BLaER1 treated with 17β-estradiol and CSF1 and Interleukin-3, amounts not matched to agents 10 nM and 100 nM (cell line): Measurements from ENCODE around the gene DAZL.

Experiments
- H3K27ac ChIP-seq, 11 experiments: shearing (Covaris generic); formaldehyde crosslinking; 2 replicates each; pipeline ENCODE4 v1.8.1; 2022
- H3K27me3 ChIP-seq, 11 experiments: shearing (Covaris generic); formaldehyde crosslinking; 2 replicates each; pipeline ENCODE4 v1.8.1; 2022
- H3K36me3 ChIP-seq, 11 experiments: shearing (Covaris generic); formaldehyde crosslinking; 2 replicates each; pipeline ENCODE4 v1.8.1; 2022
- H3K4me1 ChIP-seq, 10 experiments: shearing (Covaris generic); formaldehyde crosslinking; 2 replicates each; pipeline ENCODE4 v1.8.1; 2022
- H3K4me2 ChIP-seq, 11 experiments: shearing (Covaris generic); formaldehyde crosslinking; 2 replicates each; pipeline ENCODE4 v1.8.1; 2022
- H3K4me3 ChIP-seq, 10 experiments: shearing (Covaris generic); formaldehyde crosslinking; 2 replicates each; pipeline ENCODE4 v1.8.1; 2022
- H3K9ac ChIP-seq, 11 experiments: shearing (Covaris generic); formaldehyde crosslinking; 2 replicates each; pipeline ENCODE4 v1.8.1; 2022
- H3K9me3 ChIP-seq, 11 experiments: shearing (Covaris generic); formaldehyde crosslinking; replicated peaks in 1 of 11; 2 replicates each; pipeline ENCODE4 v1.8.1; 2022
- H4K20me1 ChIP-seq, 11 experiments: shearing (Covaris generic); formaldehyde crosslinking; 2 replicates each; pipeline ENCODE4 v1.8.1; 2022
- Cebpa-rat ChIP-seq, 11 experiments: shearing (Covaris generic); IDR thresholded peaks; 2 replicates each; pipeline ENCODE4 v1.8.1; 2022

Gene DAZL

DNA sequence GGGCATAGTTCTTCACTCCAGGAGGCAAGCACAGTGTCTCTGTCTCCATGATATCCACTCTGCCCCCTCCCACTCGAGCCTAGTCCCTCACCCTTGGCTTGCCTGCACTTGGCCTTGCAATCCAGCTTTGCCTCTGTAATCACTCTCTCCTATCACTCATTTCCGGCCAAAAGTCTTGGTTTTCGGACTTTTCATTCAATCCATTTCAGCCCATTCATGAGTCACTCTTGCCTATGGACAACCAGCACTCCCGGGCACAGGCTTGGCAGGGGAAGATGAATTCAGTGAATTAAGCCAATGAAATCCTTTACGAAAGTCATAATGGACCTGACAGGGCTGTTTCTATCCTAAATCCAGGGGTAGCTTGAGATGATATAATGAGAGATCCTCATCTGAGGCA lies 21.7 kb downstream of the DAZL start:
- H3K4me3 ChIP-seq, result no peak overlapping the region
- no peaks in the 10 kb centered on the region for H3K36me3 ChIP-seq
- H3K27ac ChIP-seq, result no peak overlapping the region
- no peak overlapping the region for H3K4me2 ChIP-seq
- no peaks in the 10 kb centered on the region for H3K27me3 ChIP-seq
- no peaks in the 10 kb centered on the region for H4K20me1 ChIP-seq
- H3K4me1 ChIP-seq, result no peaks in the 10 kb centered on the region
- H3K9me3 ChIP-seq, result 0 out of 22 replicates have a peak, but pooled peaks cover 0 to 4% (median 0%) of the 10 kb centered on the region in 11 experiments
- no peak for TF ChIP-seq Cebpa-rat (IDR thresholded peaks at IDR 0.05)
- no peak overlapping the region for H3K9ac ChIP-seq

DNA sequence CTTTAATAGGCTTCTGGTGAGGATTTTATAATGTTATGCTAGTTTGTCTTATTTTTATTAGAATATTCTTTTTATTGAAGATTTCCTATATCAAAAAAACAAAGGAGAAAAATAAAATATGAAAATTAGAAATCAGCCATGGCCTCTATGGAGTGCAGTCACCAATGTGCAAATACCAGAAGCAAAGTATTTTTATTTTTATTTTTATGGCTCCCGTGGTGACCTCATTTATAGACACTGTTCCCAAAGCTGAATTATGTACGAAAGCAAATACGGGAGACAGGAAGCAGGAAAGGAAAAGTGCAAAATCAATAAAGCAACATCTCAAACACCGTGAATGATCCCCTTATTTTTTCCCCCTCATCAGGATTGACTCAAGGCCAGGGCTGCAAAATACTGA lies 35.1 kb downstream of the DAZL start:
- H4K20me1 ChIP-seq, result no peaks in the 10 kb centered on the region
- no peaks in the 10 kb centered on the region for H3K36me3 ChIP-seq
- no peak overlapping the region for H3K4me3 ChIP-seq
- no peaks in the 10 kb centered on the region for H3K4me1 ChIP-seq
- H3K4me2 ChIP-seq, result no peak overlapping the region
- H3K27me3 ChIP-seq, result no peaks in the 10 kb centered on the region
- TF ChIP-seq Cebpa-rat (IDR thresholded peaks at IDR 0.05), result no peak
- no peak overlapping the region for H3K27ac ChIP-seq
- no peak overlapping the region for H3K9ac ChIP-seq
- peaks cover 0 to 12% (median 3%) of the 10 kb centered on the region in 11 experiments; a peak in 8 of 22 replicates for H3K9me3 ChIP-seq

DNA sequence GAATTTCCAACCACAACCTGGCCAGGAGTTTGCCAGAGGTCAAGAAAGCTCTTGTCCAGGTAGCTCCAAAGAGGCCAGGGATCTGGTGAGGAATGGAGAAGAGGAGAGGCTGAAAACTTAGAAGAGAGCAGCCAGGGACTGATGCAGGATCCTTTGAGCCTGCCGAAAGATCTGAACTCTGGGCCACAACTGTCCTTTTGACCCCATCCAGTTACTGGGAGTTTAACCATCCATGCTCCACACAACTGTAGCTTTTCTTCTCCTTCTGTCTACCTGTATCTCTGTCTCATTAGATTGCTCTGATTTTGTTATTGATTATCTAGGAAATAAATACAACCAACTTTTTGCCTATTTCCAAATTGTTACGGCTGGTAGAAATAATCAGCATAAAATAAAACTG lies 36.7 kb downstream of the DAZL start:
- no peak overlapping the region for H3K27ac ChIP-seq
- no peaks in the 10 kb centered on the region for H3K36me3 ChIP-seq
- H3K9me3 ChIP-seq, result peaks cover under 1 to 14% (median 4%) of the 10 kb centered on the region in 11 experiments; a peak in 16 of 22 replicates

DNA sequence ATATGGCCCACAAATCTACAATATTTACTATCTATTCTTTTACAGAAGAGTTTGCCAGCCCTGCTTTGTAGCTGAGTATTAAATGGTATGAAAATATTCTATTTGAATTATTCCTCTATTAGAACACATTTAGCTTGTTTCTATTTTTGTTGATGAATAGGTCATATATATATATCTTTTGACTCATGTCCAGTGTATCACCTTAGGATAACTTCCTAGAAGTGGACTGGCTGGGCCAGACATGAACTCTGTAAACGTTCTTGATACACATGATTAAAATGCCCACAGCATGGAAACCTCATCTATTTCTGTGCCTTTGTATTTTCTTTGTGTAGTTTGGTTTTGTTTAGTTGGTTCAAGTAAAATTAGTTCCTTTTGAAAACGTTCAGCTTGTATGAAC lies 37.1 kb downstream of the DAZL start:
- no peaks in the 10 kb centered on the region for H3K4me1 ChIP-seq
- H4K20me1 ChIP-seq, result no peaks in the 10 kb centered on the region
- H3K9me3 ChIP-seq, result peaks cover 5 to 18% (median 8%) of the 10 kb centered on the region in 11 experiments; a peak in 19 of 22 replicates
- no peak for TF ChIP-seq Cebpa-rat (IDR thresholded peaks at IDR 0.05)
- no peak overlapping the region for H3K4me3 ChIP-seq
- H3K4me2 ChIP-seq, result no peak overlapping the region
- no peak overlapping the region for H3K27ac ChIP-seq
- no peaks in the 10 kb centered on the region for H3K27me3 ChIP-seq
- H3K36me3 ChIP-seq, result no peaks in the 10 kb centered on the region
- no peak overlapping the region for H3K9ac ChIP-seq

More for the DNA sequence above, 36.7 kb downstream of the DAZL start:
- no peak overlapping the region for H3K4me2 ChIP-seq
- H3K27me3 ChIP-seq, result no peaks in the 10 kb centered on the region
- TF ChIP-seq Cebpa-rat (IDR thresholded peaks at IDR 0.05), result no peak
- H3K4me3 ChIP-seq, result no peak overlapping the region
- no peaks in the 10 kb centered on the region for H4K20me1 ChIP-seq
- H3K4me1 ChIP-seq, result no peaks in the 10 kb centered on the region
- no peak overlapping the region for H3K9ac ChIP-seq

- no peak for TF ChIP-seq Cebpa-rat (IDR thresholded peaks at IDR 0.05)
Observed at GRCh38 chr3:16559653-16560365, 45.4 kb downstream of the DAZL start.

GRCh38 chr3:16554126-16554525 lies 51.1 kb downstream of the DAZL start:
- no peak overlapping the region for H3K4me2 ChIP-seq
- no peaks in the 10 kb centered on the region for H3K36me3 ChIP-seq
- H3K4me3 ChIP-seq, result no peak overlapping the region
- no peaks in the 10 kb centered on the region for H3K9me3 ChIP-seq
- no peak overlapping the region for H3K27ac ChIP-seq
- no peaks in the 10 kb centered on the region for H3K27me3 ChIP-seq
- TF ChIP-seq Cebpa-rat (IDR thresholded peaks at IDR 0.05), result no peak
- H3K9ac ChIP-seq, result no peak overlapping the region
- no peaks in the 10 kb centered on the region for H4K20me1 ChIP-seq
- peaks cover 0 to 5% (median 0%) of the 10 kb centered on the region in 10 experiments; a peak in 4 of 20 replicates for H3K4me1 ChIP-seq

More at GRCh38 chr3:16559653-16560365, 45.4 kb downstream of the DAZL start:
- H3K9ac ChIP-seq, result no peak overlapping the region
- H3K4me2 ChIP-seq, result no peak overlapping the region
- no peak overlapping the region for H3K27ac ChIP-seq
- H4K20me1 ChIP-seq, result no peaks in the 10 kb centered on the region
- H3K4me1 ChIP-seq, result peaks cover 0 to 4% (median 0%) of the 10 kb centered on the region in 10 experiments; a peak in 3 of 20 replicates
- no peak overlapping the region for H3K4me3 ChIP-seq
- H3K27me3 ChIP-seq, result no peaks in the 10 kb centered on the region
- no peaks in the 10 kb centered on the region for H3K36me3 ChIP-seq
- peaks cover 4 to 14% (median 10%) of the 10 kb centered on the region in 11 experiments; a peak in 18 of 22 replicates for H3K9me3 ChIP-seq

- TF ChIP-seq Cebpa-rat (IDR thresholded peaks at IDR 0.05), result no peak
- H3K36me3 ChIP-seq, result no peaks in the 10 kb centered on the region
Observed at GRCh38 chr3:16552757-16553156, 52.5 kb downstream of the DAZL start.

GRCh38 chr3:16551342-16551976 lies 53.8 kb downstream of the DAZL start:
- Histone ChIP-seq H3K4me2 (no peak overlapping the region), H3K9me3 (no peaks in the 10 kb centered on the region), H3K27ac (peak overlapping the region in 4 of 11 experiments; percentile 26 to 59 (median 40); a peak in 6 of 22 replicates), H3K36me3 (no peaks in the 10 kb centered on the region), H3K4me1 (peaks cover 0 to 5% (median 0%) of the 10 kb centered on the region in 10 experiments; a peak in 4 of 20 replicates), H3K9ac (peak overlapping the region in 1 of 11 experiments; percentile 32; a peak in 1 of 22 replicates), H4K20me1 (no peaks in the 10 kb centered on the region), H3K27me3 (no peaks in the 10 kb centered on the region), H3K4me3 (no peak overlapping the region)
- TF ChIP-seq Cebpa-rat (IDR thresholded peaks at IDR 0.05), result no peak

More at GRCh38 chr3:16552757-16553156, 52.5 kb downstream of the DAZL start:
- Histone ChIP-seq H3K4me3 (no peak overlapping the region), H4K20me1 (no peaks in the 10 kb centered on the region), H3K27ac (no peak overlapping the region), H3K9me3 (no peaks in the 10 kb centered on the region), H3K4me1 (peaks cover 0 to 5% (median 0%) of the 10 kb centered on the region in 10 experiments; a peak in 4 of 20 replicates), H3K9ac (no peak overlapping the region), H3K27me3 (no peaks in the 10 kb centered on the region), H3K4me2 (no peak overlapping the region)

DNA sequence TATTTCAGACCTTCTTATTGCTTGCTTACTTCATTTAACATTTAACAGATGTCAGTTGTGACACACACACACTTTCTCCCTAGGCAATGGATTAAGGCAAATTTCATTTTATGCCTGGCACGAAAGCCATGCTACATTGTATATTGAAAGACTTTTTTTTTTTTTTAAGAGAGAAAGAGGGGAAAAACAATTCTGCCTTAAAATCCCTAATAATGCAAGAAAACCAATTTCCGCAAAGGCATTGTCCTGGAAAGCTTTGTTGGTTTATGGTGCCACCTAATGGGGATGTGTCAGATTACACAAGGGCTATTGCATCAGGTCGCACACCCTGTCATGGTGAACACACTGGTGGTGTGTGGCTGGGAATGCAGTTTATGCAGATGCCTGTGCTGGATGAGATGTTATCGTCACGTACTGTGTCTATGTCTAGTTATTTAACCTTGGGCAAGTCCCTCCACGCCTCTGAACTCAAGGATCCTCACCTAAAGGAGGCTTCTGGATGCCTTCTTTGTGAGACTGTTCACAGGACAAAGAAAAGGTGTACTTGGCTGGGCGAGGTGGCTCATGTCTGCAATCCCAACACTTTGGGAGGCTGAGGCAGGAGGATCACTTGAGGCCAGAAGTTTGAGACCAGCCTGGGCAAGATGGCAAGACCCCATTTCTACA lies 54.4 kb downstream of the DAZL start:
- TF ChIP-seq Cebpa-rat (IDR thresholded peaks at IDR 0.05), result peak in 7 of 11 experiments; percentile 30 to 66 (median 49); a peak in 6 of 22 replicates
- Histone ChIP-seq H3K9me3 (no peaks in the 10 kb centered on the region), H3K27ac (peak overlapping the region in 6 of 11 experiments; percentile 26 to 59 (median 38); a peak in 8 of 22 replicates), H3K9ac (peak overlapping the region in 1 of 11 experiments; percentile 32; a peak in 1 of 22 replicates), H3K36me3 (no peaks in the 10 kb centered on the region), H3K4me3 (no peak overlapping the region), H3K27me3 (no peaks in the 10 kb centered on the region), H4K20me1 (no peaks in the 10 kb centered on the region), H3K4me2 (peak overlapping the region in 2 of 11 experiments; percentile 26 to 41; a peak in 3 of 22 replicates), H3K4me1 (peaks cover 0 to 5% (median 0%) of the 10 kb centered on the region in 10 experiments; a peak in 4 of 20 replicates)
